ENCODE results near the gene MAP2K1. TPM values are rescaled to one million over a fixed set of nuclear protein-coding genes. Genes with fewer than 3 reads are reported as not detected.

MAP2K1 gene
- total RNA-seq, 4 donors from 2014 or later = 29.5 to 37.6 (median 35.9) TPM

DNA sequence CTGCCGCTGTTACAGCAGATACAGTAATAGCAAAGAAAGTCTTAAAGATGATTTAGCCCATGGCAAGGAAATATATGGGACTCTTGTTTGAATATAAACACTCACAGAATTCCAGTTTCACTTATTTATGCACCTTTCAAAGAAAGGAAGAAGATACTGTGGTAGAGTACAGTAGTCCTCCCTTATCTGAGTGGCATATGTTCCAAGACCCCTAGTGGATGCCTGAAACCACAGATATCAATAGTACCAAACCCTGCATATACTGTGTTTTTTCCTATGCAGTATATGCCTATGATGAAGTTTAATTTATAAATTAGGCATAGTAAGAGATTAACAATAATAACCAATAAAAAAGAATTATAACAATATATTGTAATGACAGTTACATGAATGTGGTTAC is 8.2 kb downstream of the MAP2K1 start:
- TF ChIP-seq EP300 (IDR thresholded peaks at IDR 0.05) = no peak
- TF ChIP-seq, protein P1, sequence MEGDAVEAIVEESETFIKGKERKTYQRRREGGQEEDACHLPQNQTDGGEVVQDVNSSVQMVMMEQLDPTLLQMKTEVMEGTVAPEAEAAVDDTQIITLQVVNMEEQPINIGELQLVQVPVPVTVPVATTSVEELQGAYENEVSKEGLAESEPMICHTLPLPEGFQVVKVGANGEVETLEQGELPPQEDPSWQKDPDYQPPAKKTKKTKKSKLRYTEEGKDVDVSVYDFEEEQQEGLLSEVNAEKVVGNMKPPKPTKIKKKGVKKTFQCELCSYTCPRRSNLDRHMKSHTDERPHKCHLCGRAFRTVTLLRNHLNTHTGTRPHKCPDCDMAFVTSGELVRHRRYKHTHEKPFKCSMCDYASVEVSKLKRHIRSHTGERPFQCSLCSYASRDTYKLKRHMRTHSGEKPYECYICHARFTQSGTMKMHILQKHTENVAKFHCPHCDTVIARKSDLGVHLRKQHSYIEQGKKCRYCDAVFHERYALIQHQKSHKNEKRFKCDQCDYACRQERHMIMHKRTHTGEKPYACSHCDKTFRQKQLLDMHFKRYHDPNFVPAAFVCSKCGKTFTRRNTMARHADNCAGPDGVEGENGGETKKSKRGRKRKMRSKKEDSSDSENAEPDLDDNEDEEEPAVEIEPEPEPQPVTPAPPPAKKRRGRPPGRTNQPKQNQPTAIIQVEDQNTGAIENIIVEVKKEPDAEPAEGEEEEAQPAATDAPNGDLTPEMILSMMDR (IDR thresholded peaks at IDR 0.05) = no peak
- TF ChIP-seq POLR2AphosphoS5 (IDR thresholded peaks at IDR 0.05) = no peak
- TF ChIP-seq POLR2A (IDR thresholded peaks at IDR 0.05; ENCODE audit: low read depth) = no peak
- intact Hi-C loops (cut with DNase I) = no loop called here
- Histone ChIP-seq H3K4me3 (no peak overlapping the region), H3K27me3 (no peaks in the 10 kb centered on the region), H3K36me3 (peaks cover 0 to 16% (median 6%) of the 10 kb centered on the region in 4 donors), H3K27ac (replicated peaks in 1 of 4) (no peak overlapping the region), H3K4me1 (peaks cover 8 to 15% (median 9%) of the 10 kb centered on the region in 4 donors), H3K9me3 (no peaks in the 10 kb centered on the region)
- 100% methylated on average over 1 of the region's 1 CpG for WGBS
- no peak for DNase-seq (ENCODE audit: extremely low spot score)

DNA sequence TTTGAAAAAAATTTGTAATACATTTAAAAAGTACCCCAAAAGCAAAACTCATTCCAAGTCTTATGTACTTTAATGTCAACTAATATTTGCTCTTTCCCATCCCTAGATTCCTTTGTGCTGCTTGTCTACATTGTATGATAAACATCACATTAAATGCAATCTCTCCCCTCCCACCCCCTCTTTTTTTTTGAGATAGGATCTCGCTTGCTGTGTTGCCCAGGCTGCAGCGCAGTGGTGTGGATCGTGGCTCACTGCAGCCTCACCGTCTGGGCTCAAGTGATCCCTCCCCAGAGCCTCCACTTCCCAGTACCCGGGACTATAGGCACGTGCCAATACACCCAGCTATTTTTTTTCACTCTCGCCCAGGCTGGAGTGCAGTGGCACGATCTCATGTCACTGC is 12.6 kb downstream of the MAP2K1 start:
- intact Hi-C loops (cut with DNase I) = no loop called here
- no peak overlapping the region for H3K4me3 ChIP-seq
- no peak for DNase-seq (ENCODE audit: extremely low spot score)

DNA sequence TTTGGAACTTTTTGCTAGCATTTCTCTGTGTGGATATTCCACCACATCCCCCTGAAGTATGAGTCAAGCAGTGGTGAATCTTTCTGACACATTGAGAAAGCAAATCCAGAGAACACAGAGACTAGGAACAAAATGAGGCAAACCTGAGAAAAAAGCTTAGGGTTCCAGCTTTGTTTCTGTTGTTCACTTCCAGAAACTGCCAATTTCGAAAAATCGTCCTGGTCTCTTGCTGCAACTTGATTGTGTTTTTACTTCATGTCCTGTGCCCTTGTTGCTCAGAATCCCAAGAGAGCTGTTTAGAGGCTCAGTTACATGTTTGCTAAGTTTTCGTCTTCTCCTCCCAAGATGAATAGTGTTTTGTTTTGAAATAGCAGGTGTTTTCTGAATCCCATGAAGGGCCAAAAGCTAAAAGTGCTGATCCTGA is 13.7 kb downstream of the MAP2K1 start:
- Histone ChIP-seq H3K27me3 (no peaks in the 10 kb centered on the region), H3K9me3 (no peaks in the 10 kb centered on the region), H3K4me1 (peaks cover 17 to 26% (median 19%) of the 10 kb centered on the region in 4 donors), H3K27ac (replicated peaks in 1 of 4) (no peak overlapping the region), H3K36me3 (peaks cover 0 to 16% (median 6%) of the 10 kb centered on the region in 4 donors), H3K4me3 (no peak overlapping the region)
- no peak for DNase-seq (ENCODE audit: extremely low spot score)
- TF ChIP-seq EP300 (IDR thresholded peaks at IDR 0.05) = no peak
- TF ChIP-seq, protein P1 (IDR thresholded peaks at IDR 0.05) = no peak
- TF ChIP-seq POLR2AphosphoS5 (IDR thresholded peaks at IDR 0.05) = no peak
- TF ChIP-seq POLR2A (IDR thresholded peaks at IDR 0.05; ENCODE audit: low read depth) = no peak
- 87% methylated on average over 3 of the region's 3 CpGs for WGBS
- intact Hi-C loops (cut with DNase I) = no loop called here

More for the DNA sequence above, 12.6 kb downstream of the MAP2K1 start:
- Histone ChIP-seq H3K4me1 (peaks cover 6 to 15% (median 8%) of the 10 kb centered on the region in 4 donors), H3K27me3 (no peaks in the 10 kb centered on the region), H3K9me3 (no peaks in the 10 kb centered on the region), H3K27ac (replicated peaks in 1 of 4) (no peak overlapping the region), H3K36me3 (peaks cover 0 to 16% (median 6%) of the 10 kb centered on the region in 4 donors)
- TF ChIP-seq EP300 (IDR thresholded peaks at IDR 0.05) (no peak), POLR2A (IDR thresholded peaks at IDR 0.05; ENCODE audit: low read depth) (no peak), POLR2AphosphoS5 (IDR thresholded peaks at IDR 0.05) (no peak)
- TF ChIP-seq, protein P1 (IDR thresholded peaks at IDR 0.05) = no peak
- WGBS = 84% methylated on average over 8 of the region's 8 CpGs

DNA sequence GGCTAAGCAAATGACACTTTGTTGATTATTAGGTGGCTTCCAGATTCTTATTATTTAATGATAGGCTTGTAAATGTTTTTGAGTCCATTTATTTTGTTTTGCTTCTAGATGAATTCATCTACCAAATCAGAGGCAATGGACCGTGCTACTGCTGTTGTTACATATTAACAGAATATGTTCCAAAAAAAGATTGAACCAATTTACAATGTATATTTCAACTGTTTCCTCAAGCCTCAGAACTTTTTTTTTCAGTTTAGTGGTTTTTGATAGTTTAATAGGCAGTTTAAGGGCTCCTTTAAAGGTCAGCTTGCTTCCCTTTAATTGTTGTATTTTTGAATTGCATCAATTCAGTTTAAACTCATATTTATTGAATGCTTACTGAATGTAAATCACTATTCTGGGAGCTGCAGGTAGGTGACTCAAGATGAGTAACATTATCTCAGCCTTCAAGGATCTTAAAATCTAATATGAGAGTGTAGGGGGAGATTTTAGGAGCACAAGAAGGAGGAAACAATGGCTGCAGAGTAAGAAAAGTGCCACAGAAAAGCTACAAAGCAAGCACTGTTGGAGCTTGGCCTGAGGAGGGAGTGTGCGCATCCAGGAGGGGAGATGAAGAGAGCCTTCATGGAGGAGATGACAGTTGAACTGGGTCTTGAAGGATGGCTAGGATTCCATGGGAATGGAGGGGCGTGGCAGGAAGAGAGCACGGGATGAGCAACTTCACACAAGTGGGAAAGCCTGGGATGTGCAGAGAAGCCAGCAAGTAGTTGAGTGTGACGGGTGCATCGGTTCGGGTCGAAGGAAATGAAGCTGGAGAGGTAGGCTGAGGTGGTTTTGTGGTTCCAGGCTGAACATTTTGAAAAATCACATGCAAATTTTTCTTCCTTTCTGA is 14.7 kb downstream of the MAP2K1 start:
- DNase-seq (ENCODE audit: extremely low spot score) = no peak
- Histone ChIP-seq H3K27ac (replicated peaks in 1 of 4) (no peak overlapping the region), H3K4me3 (no peak overlapping the region), H3K9me3 (no peaks in the 10 kb centered on the region), H3K4me1 (peaks cover 25 to 30% (median 27%) of the 10 kb centered on the region in 4 donors), H3K36me3 (peaks cover 0 to 10% (median 6%) of the 10 kb centered on the region in 4 donors), H3K27me3 (no peaks in the 10 kb centered on the region)
- WGBS = 93% methylated on average over 8 of the region's 8 CpGs
- TF ChIP-seq, protein P1 (IDR thresholded peaks at IDR 0.05) = no peak
- TF ChIP-seq EP300 (IDR thresholded peaks at IDR 0.05) (no peak), POLR2A (IDR thresholded peaks at IDR 0.05; ENCODE audit: low read depth) (no peak), POLR2AphosphoS5 (IDR thresholded peaks at IDR 0.05) (no peak)
- intact Hi-C loops (cut with DNase I) = no loop called here
